Activated CD8-positive, alpha-beta T cell treated with anti-CD3 and anti-CD28 coated beads, Interleukin-2, amount 10 ng/mL, durations not matched to agents 7 days and 5 days (primary cell): ENCODE data around the gene MAMDC2. TPM values are rescaled to one million over a fixed set of nuclear protein-coding genes. Genes with fewer than 3 reads are reported as not detected.
"Not testable (repeated sequence)": the region's sequence is repeated elsewhere in the genome, so short reads cannot be mapped to it uniquely, and the experiment has no call there.

Experiments
- ATAC-seq: fragments of 150-1000 bp; cut with Tn5 transposase; one replicate; pipeline ENCODE4 v1.10.0; 2021; ENCODE audit warnings: moderate library complexity
- CTCF ChIA-PET: fragments of 350-600 bp; sonication (Branson Sonifier 250); formaldehyde crosslinking; loops from one replicate; lab custom pipeline; 2021; ENCODE audit warnings: antibody characterized with exemption; lab: Charles Lee
- POLR2A ChIA-PET: fragments of 350-600 bp; sonication (Branson Sonifier 250); formaldehyde crosslinking; loops from one replicate; lab custom pipeline; 2021; ENCODE audit warnings: antibody characterized with exemption; lab: Charles Lee
- DNase-seq: peaks from one replicate; pipeline ENCODE4 v3.0.0-alpha.2; 2020
- H3K27ac Mint-ChIP-seq: one replicate; pipeline ENCODE4 v1.8.0; 2021; ENCODE audit warnings: mild to moderate bottlenecking, mixed read lengths
- H3K27me3 Mint-ChIP-seq: one replicate; pipeline ENCODE4 v1.8.0; 2021; ENCODE audit warnings: low read depth, mixed read lengths
- H3K36me3 Mint-ChIP-seq: one replicate; pipeline ENCODE4 v1.8.0; 2021; ENCODE audit warnings: low read depth, mixed read lengths
- H3K4me1 Mint-ChIP-seq: one replicate; pipeline ENCODE4 v1.8.0; 2021; ENCODE audit warnings: low read depth, mixed read lengths
- H3K4me3 Mint-ChIP-seq: one replicate; pipeline ENCODE4 v1.8.0; 2021; ENCODE audit warnings: mild to moderate bottlenecking, mixed read lengths
- H3K9me3 Mint-ChIP-seq: one replicate; pipeline ENCODE4 v1.8.0; 2022; ENCODE audit warnings: mixed read lengths; ENCODE audit not compliant: insufficient read depth
- total RNA-seq, 2 experiments: library from RNA; stranded (reverse); gene quantifications; one replicate each; pipeline ENCODE4 v1.2.3, GENCODE V29; 2021

The MAMDC2 gene
- total RNA-seq, 2 experiments from 2014 or later, result not detected

GRCh38 chr9:70177121-70177520, 133.5 kb downstream of the MAMDC2 start:
- ATAC-seq (no peak), DNase-seq (no peak)
- no peaks in the 10 kb centered on the region for H3K27me3 Mint-ChIP-seq
- CTCF ChIA-PET, result no interaction called here
- H3K36me3 Mint-ChIP-seq, result no peaks in the 10 kb centered on the region
- H3K9me3 Mint-ChIP-seq, result no peaks in the 10 kb centered on the region
- H3K27ac Mint-ChIP-seq, result no peak overlapping the region
- H3K4me1 Mint-ChIP-seq, result no peaks in the 10 kb centered on the region
- POLR2A ChIA-PET, result no interaction called here
- H3K4me3 Mint-ChIP-seq, result no peak overlapping the region

- ATAC-seq (no peak), DNase-seq (no peak)
- Mint-ChIP-seq H3K4me3 (no peak overlapping the region), H3K36me3 (no peaks in the 10 kb centered on the region), H3K27ac (no peak overlapping the region), H3K27me3 (peaks cover 8% of the 10 kb centered on the region), H3K4me1 (no peaks in the 10 kb centered on the region), H3K9me3 (no peaks in the 10 kb centered on the region)
- ChIA-PET CTCF (no interaction called here), POLR2A (no interaction called here)
Observed at GRCh38 chr9:70192707-70193106, 149.1 kb downstream of the MAMDC2 start.

- Mint-ChIP-seq H3K27me3 (peaks cover 6% of the 10 kb centered on the region), H3K36me3 (no peaks in the 10 kb centered on the region), H3K4me1 (no peaks in the 10 kb centered on the region), H3K27ac (no peak overlapping the region), H3K4me3 (no peak overlapping the region), H3K9me3 (no peaks in the 10 kb centered on the region)
- DNase-seq, result no peak
- CTCF ChIA-PET, result no interaction called here
- POLR2A ChIA-PET, result no interaction called here
- no peak for ATAC-seq
Observed at GRCh38 chr9:70195456-70195855, 151.8 kb downstream of the MAMDC2 start.

GRCh38 chr9:70197216-70198044, 153.8 kb downstream of the MAMDC2 start:
- H3K27me3 Mint-ChIP-seq, result no peaks in the 10 kb centered on the region
- CTCF ChIA-PET, result no interaction called here
- no peak for ATAC-seq
- no peaks in the 10 kb centered on the region for H3K4me1 Mint-ChIP-seq
- no peak for DNase-seq
- POLR2A ChIA-PET, result no interaction called here
- no peak overlapping the region for H3K27ac Mint-ChIP-seq
- no peaks in the 10 kb centered on the region for H3K36me3 Mint-ChIP-seq
- H3K9me3 Mint-ChIP-seq, result no peaks in the 10 kb centered on the region
- no peak overlapping the region for H3K4me3 Mint-ChIP-seq

GRCh38 chr9:70204743-70205142, 161.1 kb downstream of the MAMDC2 start:
- ATAC-seq, H3K27ac Mint-ChIP-seq, H3K4me1 Mint-ChIP-seq, POLR2A ChIA-PET, DNase-seq, H3K4me3 Mint-ChIP-seq, H3K9me3 Mint-ChIP-seq, CTCF ChIA-PET, H3K27me3 Mint-ChIP-seq, H3K36me3 Mint-ChIP-seq: not testable (repeated sequence)

- H3K27ac Mint-ChIP-seq, result no peak overlapping the region
- H3K4me1 Mint-ChIP-seq, result no peaks in the 10 kb centered on the region
- H3K36me3 Mint-ChIP-seq, result no peaks in the 10 kb centered on the region
- CTCF ChIA-PET, result no interaction called here
- DNase-seq, result no peak
- no peaks in the 10 kb centered on the region for H3K27me3 Mint-ChIP-seq
- no peak for ATAC-seq
- no peak overlapping the region for H3K4me3 Mint-ChIP-seq
- POLR2A ChIA-PET, result no interaction called here
- H3K9me3 Mint-ChIP-seq, result peaks cover 5% of the 10 kb centered on the region
Observed at GRCh38 chr9:70205366-70206020, 161.8 kb downstream of the MAMDC2 start.

GRCh38 chr9:70217029-70217428, 173.4 kb downstream of the MAMDC2 start:
- Mint-ChIP-seq H3K27me3 (no peaks in the 10 kb centered on the region), H3K4me3 (no peak overlapping the region), H3K9me3 (no peaks in the 10 kb centered on the region), H3K27ac (no peak overlapping the region), H3K36me3 (no peaks in the 10 kb centered on the region), H3K4me1 (no peaks in the 10 kb centered on the region)
- ChIA-PET CTCF (no interaction called here), POLR2A (no interaction called here)
- no peak for ATAC-seq
- DNase-seq, result no peak

GRCh38 chr9:70218767-70219166, 175.1 kb downstream of the MAMDC2 start:
- ChIA-PET CTCF (no interaction called here), POLR2A (no interaction called here)
- no peaks in the 10 kb centered on the region for H3K27me3 Mint-ChIP-seq
- no peak for DNase-seq
- no peak overlapping the region for H3K4me3 Mint-ChIP-seq
- H3K27ac Mint-ChIP-seq, result no peak overlapping the region
- H3K4me1 Mint-ChIP-seq, result no peaks in the 10 kb centered on the region
- H3K36me3 Mint-ChIP-seq, result no peaks in the 10 kb centered on the region
- H3K9me3 Mint-ChIP-seq, result no peaks in the 10 kb centered on the region
- no peak for ATAC-seq

- no peaks in the 10 kb centered on the region for H3K9me3 Mint-ChIP-seq
- DNase-seq (no peak), ATAC-seq (no peak)
- H3K27me3 Mint-ChIP-seq, result no peaks in the 10 kb centered on the region
- CTCF ChIA-PET, result no interaction called here
- no peaks in the 10 kb centered on the region for H3K4me1 Mint-ChIP-seq
- H3K36me3 Mint-ChIP-seq, result no peaks in the 10 kb centered on the region
- no peak overlapping the region for H3K4me3 Mint-ChIP-seq
- POLR2A ChIA-PET, result no interaction called here
- no peak overlapping the region for H3K27ac Mint-ChIP-seq
Observed at GRCh38 chr9:70220216-70220615, 176.6 kb downstream of the MAMDC2 start.

- Mint-ChIP-seq H3K36me3 (no peaks in the 10 kb centered on the region), H3K27ac (no peak overlapping the region), H3K9me3 (no peaks in the 10 kb centered on the region), H3K4me1 (no peaks in the 10 kb centered on the region), H3K4me3 (no peak overlapping the region), H3K27me3 (no peaks in the 10 kb centered on the region)
- POLR2A ChIA-PET, result no interaction called here
- CTCF ChIA-PET, result no interaction called here
- no peak for DNase-seq
- ATAC-seq, result no peak
Observed at GRCh38 chr9:70222354-70222753, 178.7 kb downstream of the MAMDC2 start.

- no peaks in the 10 kb centered on the region for H3K36me3 Mint-ChIP-seq
- DNase-seq (no peak), ATAC-seq (no peak)
- POLR2A ChIA-PET, result no interaction called here
- CTCF ChIA-PET, result interaction anchor here (1.0 to 1.7 kb wide), 2 partner anchors 117 to 257 kb away, joined by 3 to 4 read pairs; no protein-coding TSS in a partner anchor
- no peaks in the 10 kb centered on the region for H3K27me3 Mint-ChIP-seq
- H3K4me1 Mint-ChIP-seq, result no peaks in the 10 kb centered on the region
- H3K27ac Mint-ChIP-seq, result no peak overlapping the region
- H3K9me3 Mint-ChIP-seq, result no peaks in the 10 kb centered on the region
- no peak overlapping the region for H3K4me3 Mint-ChIP-seq
Observed at GRCh38 chr9:70228118-70228517, 184.5 kb downstream of the MAMDC2 start.

- Mint-ChIP-seq H3K27me3 (no peaks in the 10 kb centered on the region), H3K4me3 (no peak overlapping the region), H3K4me1 (no peaks in the 10 kb centered on the region), H3K9me3 (no peaks in the 10 kb centered on the region), H3K36me3 (no peaks in the 10 kb centered on the region), H3K27ac (no peak overlapping the region)
- ATAC-seq (no peak), DNase-seq (no peak)
- CTCF ChIA-PET, result no interaction called here
- POLR2A ChIA-PET, result no interaction called here
Observed at GRCh38 chr9:70228611-70229010, 185.0 kb downstream of the MAMDC2 start.
